ENCODE data around the gene TXNDC11.

TXNDC11 gene

DNA sequence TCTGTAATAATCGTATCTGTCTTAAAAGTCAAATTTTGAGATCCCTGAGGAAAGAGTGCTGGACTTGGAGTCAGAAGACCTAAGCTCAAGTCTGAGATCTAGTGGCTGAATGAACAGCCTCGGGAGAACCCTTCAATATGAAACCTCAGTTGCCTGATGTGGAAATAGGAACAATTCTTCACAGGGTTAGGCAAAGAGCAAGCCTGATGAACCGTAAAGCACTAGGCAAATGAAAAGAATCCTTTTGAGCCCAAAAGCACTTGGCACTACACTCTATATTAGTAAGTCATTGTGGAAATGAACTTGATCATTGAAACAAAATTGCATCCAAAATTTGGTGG lies 20.2 kb downstream of the TXNDC11 start:
- no peak for DNase-seq (ENCODE audit: low spot score)

DNA sequence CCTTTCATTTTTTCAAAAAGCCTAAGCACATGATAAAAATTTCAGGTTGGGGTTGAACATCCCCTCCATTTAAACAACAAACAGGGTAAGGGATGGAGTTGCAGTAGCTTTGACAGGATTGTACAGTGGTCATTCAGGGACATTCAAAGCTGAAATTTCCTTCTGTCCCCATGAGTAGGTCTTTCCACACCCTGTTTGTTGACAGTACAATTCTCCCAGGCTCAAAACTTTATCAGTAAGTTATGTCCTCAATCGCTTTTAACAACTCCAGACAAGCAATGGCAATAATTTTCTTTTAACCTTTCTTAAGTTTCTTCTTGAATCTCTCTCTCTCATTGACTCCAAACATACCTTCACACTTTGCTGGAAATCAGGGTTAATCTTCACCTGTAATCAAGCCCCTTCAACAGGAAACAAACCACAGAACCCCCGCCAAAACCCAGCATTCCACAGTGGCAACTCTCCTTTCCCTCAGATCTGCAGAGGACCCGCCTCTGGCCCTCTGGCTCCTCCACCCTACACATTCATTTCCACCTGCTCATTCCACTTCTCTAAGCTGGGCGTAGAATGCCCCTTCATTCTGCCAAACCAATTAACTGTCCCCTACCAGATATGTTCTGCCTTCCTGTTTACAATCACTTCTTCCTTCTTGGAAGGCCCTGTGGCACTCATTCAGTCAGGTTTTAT lies 20.7 kb downstream of the TXNDC11 start:
- DNase-seq (ENCODE audit: low spot score), result no peak

DNA sequence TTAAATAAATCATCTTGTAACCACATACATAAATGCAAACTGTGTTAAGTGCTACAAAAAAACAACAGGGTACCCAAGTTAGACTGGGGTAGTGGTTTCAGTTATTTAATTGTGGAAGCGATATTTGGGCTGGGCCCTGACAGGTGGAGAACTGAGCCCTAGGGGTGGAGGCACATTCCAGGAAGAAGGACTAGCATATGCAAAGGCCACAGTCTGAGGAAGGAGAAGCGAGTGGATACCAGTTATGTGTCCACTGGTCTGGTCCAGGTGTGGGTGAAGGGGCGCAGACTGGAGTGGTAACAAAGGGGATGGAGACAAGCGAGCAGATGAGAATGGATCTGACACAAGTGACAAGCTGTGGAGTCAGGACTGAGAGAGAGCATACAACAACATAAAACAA lies 22.9 kb downstream of the TXNDC11 start:
- no peak for DNase-seq (ENCODE audit: low spot score)

DNA sequence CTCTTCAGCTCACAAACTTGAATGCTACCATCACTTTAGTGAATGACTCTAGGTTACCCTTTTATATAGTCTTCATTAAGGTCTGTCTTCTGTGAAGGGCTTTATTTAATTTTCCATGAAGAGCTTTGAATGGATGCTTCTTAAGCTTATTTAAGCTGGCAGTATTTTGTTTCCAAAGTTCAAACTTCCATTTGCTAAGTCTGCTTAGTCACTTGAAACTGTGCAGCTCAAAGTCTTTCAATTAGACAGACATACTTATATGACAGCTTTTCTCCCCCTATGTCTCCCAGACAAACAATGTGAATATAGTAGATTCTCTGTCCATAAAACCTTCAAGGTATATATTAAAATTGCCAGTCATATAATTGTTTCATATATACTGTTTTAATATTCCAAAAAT lies 23.5 kb downstream of the TXNDC11 start:
- no peak for DNase-seq (ENCODE audit: low spot score)

DNA sequence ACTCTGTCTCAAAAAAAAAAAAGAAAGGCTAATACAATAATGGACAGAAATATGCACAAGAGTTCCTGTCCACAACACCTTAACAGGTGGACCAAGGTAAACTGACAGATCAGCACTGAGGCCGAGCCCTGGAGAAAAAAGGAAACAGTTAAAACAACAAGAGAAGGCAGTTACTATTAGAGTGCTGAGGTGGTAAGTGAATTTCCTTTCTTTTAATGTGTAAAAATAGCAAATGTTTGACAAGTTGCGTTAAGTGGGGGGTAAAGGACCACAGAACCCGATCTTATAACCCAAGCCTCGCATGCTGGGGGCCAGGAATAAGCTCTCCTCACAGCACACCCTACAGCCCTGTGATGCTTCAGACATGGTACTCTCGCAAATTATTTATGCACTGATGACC lies 24.8 kb downstream of the TXNDC11 start:
- no peak for DNase-seq (ENCODE audit: low spot score)

DNA sequence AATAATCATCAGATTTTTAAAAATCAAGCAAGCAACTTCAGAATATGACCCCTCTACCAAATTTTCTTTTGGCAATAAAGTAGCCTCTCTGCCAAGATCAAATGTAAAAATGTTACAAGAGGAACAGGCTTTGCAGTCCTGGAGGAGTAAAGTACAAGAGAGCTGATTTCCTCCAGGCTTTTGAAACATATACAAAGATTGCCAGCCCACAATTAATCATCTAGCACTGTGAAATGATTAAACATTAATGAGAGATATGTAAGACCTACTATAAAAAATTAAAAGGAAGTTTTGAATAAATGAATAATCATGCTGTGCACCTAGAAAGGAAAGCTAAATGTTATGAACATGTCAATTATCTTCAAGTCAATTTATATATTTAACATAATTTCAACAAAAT lies 26.3 kb downstream of the TXNDC11 start:
- no peak for DNase-seq (ENCODE audit: low spot score)

DNA sequence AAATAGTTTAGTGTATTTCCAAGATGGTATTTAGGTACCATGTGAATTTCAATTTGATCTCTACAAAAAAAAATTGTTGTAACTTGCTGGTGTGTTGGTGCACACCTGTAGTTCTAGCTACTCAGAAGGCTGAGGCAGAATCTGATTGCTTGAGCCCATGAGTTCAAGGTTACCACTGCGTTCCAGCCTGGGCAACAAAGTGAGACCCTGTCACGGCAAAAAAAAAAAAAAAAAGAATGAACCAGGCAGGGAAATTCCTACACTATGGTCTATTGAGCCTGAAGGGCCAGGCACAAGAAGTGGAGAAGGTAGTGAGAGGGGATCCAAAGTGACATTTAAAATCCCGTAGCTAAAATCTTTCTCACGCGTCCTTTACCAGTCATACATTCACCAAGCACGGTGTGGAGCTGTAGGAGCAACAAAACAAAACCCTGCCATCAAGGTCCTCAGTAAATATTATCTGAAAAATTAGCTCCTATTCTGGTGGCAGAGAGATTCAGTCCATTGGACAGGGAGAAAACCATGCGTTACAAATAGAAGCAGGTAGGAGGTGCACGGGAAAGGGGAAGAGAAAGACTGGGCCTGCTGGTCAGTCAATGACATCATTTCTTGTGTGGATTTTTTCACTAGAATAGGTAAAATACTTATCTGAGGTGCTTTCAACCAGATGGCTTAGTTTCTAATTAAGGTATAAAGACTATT lies 27.3 kb downstream of the TXNDC11 start:
- DNase-seq (ENCODE audit: low spot score), result no peak

DNA sequence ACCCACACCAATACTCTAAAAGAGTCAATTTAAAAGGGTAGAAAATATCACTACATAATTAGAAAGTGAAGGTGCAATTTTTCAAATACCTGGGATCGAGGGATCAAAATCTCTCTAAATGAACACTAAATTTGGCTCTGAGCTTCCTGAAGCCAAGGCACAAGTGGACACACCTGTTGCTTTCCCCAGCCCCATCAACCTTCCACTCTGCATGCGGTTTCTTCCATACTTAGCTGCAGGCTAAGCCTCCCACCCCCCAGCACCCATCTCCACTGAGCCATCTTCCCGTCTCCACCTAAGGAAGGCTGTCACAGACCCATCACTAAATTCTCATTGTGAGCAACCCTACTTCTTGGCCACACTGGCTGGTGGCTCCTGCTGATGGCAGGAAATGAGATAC lies 30.5 kb downstream of the TXNDC11 start:
- DNase-seq (ENCODE audit: low spot score), result no peak

DNA sequence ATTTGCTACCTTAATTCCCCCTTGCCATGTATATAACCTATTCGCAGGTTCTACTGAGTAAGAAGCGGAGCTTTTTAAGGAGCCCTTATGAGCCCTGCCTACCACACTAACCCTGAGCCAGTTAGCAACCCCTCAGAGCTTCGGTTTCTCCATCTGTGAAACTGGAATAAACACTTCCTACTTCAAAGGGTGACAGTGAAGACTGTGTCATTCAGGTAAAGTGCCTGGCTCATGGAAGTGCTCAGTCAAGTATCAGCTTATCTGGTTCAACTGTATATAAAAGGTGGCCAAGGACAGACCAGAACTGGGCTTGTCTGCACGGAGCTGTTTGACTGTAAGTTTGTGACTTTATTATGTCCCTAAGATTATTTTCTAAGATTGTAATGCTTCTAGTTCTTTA lies 31.0 kb downstream of the TXNDC11 start:
- no peak for DNase-seq (ENCODE audit: low spot score)

DNA sequence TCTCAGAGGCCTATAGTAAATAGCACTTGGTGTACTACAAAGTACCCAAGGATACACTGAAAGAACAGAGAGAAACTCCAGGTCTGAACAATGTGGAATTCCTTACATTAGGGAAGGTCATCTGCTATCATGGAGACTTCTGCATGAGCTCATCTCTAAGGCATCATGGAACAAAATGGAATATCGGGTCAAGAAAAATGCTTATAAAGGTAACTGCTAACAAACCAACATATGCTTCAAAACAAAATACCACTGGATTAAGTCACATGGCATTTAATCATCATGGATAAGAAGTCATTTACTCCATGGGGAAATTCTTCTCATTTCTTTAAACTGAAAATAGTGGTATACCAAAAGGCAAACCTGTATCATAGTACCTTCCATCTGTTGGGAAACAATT lies 34.2 kb downstream of the TXNDC11 start:
- no peak for DNase-seq (ENCODE audit: low spot score)

DNA sequence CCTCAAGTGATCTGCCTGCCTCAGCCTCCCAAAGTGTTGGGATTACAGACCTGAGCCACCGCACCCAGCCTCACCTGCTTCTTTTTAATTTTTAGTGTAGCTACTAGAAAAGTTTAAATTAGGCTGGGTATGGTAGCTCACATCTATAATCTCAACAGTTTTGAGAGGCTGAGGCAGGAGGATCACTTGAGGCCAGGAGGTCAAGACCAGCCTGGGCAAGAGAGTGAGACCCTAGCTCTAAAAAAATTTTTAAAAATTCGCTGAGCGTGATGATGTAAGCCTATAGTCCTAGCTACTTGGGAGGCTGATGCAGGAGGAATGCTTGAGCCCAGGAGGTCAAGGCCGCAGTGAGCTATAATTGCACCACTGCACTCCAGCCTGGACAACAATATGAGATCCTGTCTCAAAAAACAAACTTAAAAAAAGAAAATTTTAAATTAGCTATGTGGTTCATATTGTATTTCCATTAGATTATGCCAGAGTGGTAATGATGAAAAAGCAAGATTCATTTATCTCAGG lies 34.9 kb downstream of the TXNDC11 start:
- DNase-seq (ENCODE audit: low spot score), result no peak

DNA sequence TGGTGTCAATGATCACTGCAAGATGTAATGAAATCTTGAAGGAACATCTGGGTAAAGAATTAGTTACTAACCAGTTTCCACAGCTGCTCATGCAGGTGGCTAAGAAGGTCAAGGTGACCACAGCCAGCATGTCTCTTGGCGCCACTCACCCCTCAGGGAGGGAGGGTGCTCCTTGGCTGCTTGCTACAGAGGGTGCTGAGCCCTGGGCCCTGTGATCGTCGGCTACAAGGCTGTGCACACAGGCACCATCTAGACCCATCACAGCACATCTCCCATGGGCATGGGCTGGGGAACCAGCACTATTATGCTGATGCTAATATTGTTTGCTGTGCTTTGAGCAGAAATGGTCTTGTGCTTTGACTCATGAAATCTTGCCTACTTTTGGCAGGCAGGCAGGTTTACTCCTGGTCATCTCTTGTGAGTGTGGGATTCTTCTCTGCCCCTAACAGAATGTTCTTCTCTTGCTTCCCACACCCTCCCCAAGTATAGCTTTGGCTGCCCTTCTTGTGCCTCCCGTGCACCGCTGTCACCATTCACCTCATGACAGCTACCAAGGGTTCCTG lies 36.4 kb downstream of the TXNDC11 start:
- DNase-seq (ENCODE audit: low spot score), result no peak

DNA sequence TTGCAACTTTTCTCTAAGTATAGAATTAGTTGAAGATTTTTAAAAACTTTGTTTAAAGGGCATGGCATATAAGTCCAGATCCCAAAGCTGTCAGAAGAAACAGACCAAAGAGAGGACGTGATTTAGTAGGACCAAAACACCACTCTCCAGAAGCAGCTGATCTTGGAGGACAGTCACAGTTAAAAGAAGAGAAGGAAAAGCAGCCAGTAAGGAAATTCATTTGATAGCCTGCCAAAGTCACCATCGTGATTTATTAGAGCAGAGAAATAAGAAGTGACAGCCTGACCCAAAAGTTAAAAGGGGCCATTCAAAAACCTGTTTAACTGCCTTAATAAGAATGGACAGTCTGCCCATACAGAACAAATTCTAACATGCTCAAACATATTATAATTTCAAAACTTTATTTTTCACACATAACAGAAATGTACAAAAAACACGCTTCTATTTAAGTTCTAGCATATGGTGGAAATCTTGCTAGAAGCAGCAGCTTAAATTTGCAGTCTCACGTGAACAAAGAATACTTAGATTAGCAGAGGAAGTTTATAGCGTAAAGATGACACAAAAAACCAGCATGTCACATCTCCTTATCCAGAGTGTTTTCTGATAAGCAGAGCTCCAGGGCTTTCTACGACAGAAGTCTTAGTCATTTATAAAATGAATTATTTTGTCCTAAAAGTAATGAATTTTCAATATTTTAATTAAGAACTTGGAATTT lies 37.2 kb downstream of the TXNDC11 start:
- DNase-seq (ENCODE audit: low spot score), result no peak

DNA sequence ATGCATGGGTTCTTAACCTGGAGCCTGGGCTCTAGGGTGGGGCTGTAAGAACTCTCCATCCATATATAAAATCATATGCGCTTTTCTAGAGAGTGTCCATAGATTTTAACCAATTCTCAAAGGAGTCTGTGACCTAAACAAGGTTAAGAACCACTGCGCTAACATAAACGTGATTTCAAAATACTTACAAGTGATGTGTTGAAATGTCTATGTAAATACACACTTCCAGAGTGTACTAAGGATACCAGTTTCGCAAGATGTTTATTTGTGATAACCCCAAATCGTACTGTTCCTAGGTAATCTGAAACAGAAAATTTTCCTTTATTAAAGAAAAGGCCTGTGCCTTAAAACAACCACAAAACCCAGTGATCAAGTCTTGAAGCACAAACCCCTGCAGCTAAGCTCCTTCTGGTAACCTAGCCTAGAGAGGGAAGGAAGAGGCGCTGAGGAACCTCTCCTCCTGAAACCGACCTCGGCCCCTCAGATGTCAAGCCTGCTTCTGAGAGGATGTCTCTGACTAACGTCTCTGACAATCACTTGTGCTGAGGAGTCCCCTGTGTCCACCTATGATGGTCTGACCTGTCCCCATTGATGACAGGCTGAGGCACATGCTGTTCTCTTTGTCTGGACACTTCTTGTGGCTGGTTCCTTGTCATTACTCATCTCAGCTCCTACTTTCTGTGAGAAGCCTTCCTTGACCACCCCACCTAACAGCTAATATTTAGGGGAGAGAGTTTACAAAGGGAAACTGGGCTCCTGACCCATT lies 42.2 kb downstream of the TXNDC11 start:
- no peak for DNase-seq (ENCODE audit: low spot score)

DNA sequence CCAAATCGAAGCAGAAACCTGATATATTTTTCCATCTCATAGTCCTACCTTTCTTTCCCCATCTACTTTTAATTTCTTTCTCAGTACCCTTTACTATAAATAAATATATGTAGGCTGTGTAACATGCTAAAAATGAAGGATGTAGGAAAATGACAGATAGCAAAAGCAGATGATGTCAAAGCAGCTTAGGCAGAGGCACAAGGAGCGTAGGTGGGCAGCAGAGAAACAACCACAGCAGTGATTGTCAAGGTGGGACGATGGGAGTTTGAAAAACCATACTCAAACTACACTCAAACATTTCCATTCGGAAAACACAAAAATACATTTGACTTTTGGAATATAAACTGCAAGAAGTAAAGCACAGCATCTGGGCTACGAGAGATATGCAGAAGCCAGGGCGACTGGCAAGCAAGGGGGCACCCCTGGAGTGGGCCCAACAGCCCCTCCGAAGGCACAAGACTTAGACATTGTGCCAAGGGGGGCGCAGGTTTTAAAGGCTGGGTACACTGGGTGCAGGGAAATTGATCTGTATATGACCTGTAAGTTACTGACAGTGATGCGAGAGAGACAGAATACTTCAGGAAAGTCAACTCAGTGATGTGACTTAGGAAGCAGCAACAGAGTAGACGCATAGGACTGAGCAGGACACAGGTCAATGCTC lies 43.3 kb downstream of the TXNDC11 start:
- DNase-seq (ENCODE audit: low spot score), result no peak

DNA sequence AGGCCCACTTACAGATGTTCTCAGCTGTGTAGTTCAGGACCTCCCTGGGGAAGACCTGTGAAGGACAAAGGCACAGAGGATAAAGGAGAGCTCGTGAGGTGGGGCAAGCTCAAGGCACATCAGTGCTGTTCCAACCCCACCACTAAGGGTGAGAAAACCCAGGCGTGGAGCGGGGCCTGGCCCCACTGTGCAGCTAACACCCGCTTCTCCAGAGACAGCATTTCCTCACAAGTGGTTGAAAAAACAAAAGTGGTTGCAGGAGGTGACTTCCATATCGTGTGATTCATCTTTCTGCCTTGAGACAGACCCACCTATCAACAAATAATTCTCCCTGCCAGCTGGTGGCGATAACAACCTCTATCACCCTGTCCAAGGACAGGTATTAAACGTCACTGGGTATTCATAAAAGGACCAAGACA lies 44.4 kb downstream of the TXNDC11 start:
- DNase-seq (ENCODE audit: low spot score), result no peak

DNA sequence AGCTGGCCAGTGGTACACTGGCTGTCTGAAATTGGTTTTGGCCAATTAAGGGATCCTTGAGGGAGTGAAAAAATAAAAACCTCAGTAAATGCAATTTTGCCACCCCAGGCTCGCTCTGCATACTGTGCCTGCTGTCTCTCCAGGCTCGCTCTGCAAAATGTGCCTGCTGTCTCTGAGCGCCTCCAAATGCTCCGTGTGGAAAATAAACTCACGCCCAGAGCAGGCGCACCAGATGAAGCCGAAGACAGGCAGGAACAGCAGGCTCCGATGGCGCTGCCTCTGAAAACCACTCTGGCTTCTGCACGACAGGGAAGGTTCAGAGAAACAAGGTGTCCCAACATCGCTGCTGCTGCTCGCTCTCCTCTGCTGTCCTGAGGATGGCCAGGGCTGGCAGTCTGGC lies 45.3 kb downstream of the TXNDC11 start:
- DNase-seq (ENCODE audit: low spot score), result no peak

DNA sequence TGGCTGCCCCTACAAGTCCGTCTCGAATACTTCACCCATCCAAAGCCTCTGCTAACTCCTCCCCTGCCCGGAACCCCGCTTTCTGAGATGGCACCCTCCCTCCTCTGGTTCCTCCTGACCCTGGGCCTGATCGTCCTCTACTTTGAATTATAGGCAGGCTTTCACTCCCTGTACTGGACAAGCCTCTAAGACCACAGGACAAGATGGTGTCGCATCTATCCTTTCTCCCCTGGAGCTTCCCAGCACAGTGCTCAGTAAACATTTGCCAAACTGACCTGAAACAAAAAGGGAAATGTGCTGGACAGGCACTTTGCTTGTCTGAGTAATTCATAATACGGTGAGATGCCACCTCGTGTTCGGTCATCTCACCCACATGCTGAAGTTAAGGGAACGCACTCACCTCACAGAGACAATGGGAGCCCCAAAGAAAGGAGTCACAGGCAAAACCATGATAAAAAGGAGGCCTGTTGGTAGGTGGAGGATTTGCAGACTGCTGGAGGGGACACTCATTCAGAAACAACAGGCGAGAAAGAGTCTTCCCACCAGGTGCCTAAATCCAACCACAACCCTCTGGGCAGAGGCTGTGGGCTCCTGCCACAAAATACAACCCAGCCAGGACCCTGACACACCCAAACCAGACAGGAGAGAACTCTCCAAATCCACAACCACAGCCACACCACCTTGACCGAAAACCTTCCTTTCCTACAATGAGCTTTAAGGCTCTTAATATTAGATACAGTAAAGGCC lies 46.2 kb downstream of the TXNDC11 start:
- no peak for DNase-seq (ENCODE audit: low spot score)

DNA sequence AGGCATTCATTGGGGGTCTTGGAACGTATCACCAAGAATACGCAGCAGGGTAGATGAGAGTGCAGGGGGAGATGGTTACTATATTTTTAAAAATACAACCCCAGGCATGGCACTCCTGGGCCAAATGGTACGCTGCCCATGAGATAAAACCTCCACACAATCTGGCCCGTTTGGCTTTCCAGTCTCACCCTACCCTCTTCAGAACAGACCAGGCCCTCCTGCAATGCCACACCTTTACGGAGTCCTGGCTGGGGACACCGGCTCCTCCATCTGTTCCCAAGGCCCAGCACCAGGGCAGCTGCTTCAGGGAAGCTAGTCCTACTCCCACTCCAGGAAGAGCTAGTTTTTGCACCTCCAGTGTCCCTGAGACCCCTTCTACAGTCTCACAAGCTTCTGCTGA lies 50.0 kb downstream of the TXNDC11 start:
- DNase-seq (ENCODE audit: low spot score), result no peak

DNA sequence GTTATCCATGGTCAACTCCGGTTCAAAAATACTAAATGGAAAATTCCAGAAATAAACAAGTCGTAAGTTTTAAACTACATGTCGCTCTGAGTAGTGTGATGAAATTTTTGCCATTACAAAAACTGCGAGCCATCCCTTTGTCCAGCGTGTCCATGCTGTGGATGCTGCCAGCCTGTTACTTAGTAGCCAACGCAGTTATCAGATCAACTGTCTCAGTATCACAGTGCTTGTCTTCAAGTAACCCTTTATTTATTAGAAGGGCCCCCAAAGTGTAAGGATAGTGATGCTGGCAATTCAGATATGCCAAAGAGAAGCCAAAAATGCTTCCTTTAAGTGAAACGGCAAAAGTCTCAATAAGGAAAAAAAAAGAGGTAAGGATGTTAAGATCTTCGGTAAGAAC lies 50.5 kb downstream of the TXNDC11 start:
- no peak for DNase-seq (ENCODE audit: low spot score)

DNA sequence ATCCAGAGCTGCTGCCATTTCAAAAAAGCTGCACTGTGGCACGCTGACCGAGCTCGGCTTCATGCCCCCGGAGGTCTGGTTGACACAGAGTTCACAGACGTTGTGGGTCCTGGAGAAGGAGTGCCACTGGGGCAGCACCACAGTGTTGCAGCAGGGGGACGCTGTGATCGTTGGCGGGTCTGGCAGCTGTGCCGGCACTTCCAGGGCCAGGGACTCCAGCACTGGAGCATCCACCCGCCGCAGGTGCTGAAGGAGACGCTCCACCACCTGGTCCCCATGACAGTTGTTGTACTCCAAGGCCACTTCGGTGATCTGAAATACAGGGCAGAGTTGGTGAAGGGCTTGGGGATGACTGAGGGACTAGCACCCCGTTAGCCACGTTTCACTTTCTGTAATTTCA lies 50.9 kb downstream of the TXNDC11 start:
- DNase-seq (ENCODE audit: low spot score), result no peak
